Stimulated activated naive CD4-positive, alpha-beta T cell treated with Interleukin-2 at 50 U/mL for 16 hours (primary cell): ENCODE data around the gene ARHGAP15.

ENCODE experiments used
- DNase-seq: peaks from one replicate; lab custom pipeline; 2025; lab: John Stamatoyannopoulos, UW

ARHGAP15 gene

GRCh38 chr2:143344780-143345179 lies 215.6 kb downstream of the ARHGAP15 start:
- DNase-seq = no peak

DNA sequence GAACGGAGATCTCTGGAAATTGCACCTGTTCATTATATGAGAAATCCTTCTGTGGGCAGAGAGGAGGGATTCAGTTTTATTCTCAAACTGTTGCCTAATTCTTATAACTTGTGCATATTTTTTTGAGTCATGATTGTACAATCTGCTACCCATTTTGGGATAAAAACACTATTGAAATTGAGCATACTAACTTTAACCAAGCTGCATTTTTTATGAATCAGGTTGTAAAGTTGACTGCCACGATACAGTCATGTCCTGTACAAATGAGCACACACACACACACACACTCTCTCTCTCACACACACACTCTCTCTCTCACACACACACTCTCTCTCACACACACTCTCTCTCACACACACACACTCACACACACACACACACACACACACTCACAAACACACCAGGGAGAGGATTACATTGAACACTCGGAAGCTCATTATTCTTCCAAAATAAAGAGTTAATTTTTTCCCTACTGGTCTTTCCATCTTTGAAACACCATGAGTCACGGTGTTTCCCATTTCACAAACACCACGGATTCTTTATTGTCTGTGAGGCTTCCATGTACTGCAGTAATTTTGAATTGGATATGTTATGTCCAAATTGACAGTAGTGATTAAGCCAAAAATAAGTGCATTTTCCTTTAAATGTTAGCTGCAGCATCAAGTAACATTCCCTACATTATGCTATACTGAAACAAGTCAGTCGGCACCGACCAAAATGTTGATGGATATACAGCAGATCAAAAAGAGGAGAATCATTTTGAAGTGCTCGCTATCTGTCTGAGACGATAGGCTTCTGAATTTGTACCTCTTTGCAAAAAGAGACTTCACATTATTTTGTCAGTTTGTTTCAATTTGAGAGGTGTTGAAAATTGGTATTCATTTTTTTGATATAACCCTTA lies 216.9 kb downstream of the ARHGAP15 start:
- no peak for DNase-seq

DNA sequence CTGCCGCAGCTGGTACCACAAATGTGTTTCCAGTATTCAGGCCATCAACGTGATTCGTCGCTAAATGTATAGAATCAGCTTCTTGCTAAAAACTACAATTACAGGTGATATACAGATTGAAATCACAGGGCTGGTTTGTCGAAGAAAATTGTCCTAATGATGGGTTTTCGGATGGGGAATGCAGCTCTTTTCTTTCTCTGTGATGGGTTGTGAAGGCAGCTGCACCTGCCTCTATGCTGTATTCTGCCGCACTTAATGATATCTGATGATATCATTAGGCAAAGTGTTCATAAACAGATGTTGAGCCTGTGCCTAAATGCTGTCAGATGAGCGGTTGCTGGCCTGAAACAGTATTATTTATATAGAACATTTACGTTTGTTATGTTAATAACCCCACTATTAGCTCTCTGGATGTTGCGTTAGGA lies 218.1 kb downstream of the ARHGAP15 start:
- no peak for DNase-seq

DNA sequence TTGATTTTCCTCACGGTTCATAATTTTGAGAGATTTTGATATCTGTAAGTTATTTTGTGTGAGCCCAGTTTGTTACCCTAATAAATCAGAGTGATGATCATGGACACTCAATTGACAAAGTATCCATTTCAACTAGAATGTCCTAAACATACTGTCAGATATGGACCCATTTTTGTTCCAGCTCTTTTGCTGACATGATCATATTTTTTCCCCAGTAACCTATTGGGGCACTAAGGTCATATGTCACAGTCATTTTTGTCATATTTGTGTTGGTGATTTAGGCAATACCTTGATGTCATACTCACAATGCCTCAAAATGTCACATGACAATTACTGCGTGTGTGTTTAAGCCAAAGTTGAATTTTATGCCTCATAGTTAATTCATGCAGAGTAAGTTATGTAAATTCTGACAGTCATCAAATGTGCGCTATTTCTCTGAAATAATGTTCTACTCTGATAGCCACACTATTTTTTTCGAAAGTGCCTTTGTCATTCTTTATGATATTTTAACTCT lies 218.7 kb downstream of the ARHGAP15 start:
- DNase-seq = no peak

- no peak for DNase-seq
These were observed 225.0 kb downstream of the ARHGAP15 start for GRCh38 chr2:143354050-143354750.

DNA sequence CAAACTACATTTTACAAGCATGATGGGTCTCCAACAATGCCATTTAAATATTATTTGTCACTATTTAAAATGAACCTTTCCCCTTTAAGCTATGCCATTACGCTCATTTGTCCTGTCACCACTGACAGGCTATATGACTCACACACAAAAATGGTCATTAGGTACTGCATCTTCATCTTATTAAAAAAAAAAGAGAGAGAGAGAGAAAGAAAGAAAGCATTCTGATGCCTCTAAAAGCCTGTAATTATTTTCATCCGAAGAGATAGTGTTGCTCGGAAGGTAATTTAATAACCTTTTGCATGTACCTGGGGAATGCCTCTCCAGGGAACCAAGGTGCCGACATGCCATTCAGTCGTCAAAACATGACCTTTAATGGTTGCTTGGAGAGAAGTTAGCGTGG lies 226.7 kb downstream of the ARHGAP15 start:
- DNase-seq = no peak

- DNase-seq = no peak
These were observed 227.1 kb downstream of the ARHGAP15 start for GRCh38 chr2:143356336-143356735.

DNA sequence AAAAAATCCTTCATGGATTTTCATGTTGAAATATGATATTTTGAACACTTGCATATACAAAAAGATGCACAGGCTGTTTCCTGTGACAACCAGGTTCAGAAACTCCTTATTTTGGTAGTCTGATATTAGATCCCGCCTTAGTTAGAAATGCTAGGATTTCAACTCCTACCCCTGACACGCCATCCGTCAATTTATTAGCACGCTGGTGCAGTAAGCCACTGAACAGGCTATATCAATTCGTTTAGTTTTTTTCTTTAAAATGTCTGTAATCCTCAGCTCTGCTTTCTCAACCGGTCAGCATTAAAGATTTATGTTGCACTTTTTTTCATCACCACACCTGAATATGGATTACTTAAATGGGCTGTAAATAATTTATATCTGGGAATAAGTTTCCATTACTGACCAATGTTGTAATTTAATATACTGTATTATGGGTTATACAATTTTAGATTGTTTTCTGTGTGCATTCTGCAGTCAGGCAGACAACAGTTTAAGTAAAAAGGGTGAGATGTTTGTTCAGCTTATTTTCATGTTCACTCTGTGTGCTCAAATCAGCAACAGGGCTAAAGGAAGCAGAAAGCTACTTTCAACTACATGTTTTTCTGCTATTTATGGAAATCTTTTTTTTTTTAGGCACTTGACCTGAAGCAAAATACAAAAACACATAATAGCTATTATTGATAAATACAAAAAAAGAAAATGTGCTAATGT lies 227.7 kb downstream of the ARHGAP15 start:
- DNase-seq = no peak

DNA sequence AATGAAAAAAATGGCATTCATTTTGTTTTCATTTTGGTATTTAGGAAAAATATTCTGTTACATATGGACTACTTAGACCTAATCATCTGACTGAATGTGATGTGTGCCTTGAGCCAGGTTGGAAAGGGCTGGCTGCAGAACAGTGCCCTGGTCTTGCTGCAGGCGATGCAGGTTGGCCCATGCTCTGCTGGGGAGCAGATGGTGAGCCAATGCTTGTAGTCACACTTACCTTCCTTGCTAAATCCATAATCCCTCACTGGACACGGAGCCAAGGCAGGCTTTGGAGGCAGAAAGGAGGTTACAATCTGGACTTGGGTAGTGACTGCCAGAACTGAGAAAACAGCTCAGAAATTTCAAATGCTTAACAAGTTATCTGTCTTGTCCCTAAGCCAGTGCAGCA lies 228.7 kb downstream of the ARHGAP15 start:
- no peak for DNase-seq

DNA sequence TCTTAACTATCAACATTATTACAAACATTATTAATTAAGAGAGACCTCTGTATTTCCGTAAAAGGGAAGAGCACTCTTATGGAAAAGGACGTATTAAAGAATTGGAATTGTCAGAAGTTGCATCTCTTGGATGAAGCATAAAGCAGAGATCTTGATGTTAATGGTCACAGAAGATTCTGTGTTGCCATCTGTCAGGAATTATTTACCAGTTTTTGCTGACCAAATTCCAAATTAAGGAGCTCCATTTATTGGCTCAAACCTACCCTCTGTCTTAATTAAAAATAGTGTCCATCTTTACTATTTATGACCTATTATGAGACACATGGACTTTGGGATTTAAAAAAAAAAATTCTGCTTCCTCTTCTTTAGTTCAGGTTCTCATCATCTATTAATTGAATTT lies 232.1 kb downstream of the ARHGAP15 start:
- no peak for DNase-seq

DNA sequence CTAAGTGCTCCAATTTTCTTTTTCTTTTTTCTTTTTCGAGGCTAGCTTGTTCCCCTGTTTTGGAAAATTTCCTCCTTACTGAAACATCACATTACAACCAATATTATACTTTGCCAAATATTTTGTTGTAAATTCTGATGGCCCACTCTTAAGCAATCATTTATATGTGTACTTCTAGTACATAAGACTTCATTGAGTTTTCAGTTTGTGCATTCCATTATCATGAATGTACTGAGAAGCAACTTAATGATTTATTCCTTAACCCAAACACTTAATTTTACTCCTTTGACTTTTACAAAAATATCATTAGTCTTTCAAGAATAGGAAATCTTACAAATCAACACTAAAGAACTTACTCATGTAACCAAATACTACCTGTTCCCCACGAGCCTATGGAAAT lies 242.4 kb downstream of the ARHGAP15 start:
- no peak for DNase-seq

DNA sequence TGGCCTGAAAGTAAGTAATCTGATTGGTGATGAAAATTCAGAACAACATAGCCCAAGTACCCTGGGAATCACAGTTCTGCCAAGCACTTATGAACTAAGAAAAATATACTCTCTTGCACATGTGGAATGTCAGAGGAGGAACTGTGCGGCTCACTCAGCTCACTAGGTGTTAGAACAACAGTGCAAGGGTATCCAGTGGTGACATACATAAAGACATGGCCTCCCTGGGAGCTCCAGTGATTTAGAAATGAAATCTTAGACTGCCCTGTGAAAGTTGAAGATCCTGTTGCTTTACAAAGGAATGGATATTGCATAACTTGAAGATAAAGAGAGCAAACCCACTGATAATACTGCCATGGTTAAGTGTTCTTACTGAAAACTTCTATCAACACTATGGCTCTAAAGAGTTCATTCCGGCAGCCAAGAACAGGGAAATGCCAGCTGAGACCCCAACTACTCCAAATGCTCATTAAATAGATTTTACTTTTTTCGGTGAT lies 246.2 kb downstream of the ARHGAP15 start:
- DNase-seq = no peak

DNA sequence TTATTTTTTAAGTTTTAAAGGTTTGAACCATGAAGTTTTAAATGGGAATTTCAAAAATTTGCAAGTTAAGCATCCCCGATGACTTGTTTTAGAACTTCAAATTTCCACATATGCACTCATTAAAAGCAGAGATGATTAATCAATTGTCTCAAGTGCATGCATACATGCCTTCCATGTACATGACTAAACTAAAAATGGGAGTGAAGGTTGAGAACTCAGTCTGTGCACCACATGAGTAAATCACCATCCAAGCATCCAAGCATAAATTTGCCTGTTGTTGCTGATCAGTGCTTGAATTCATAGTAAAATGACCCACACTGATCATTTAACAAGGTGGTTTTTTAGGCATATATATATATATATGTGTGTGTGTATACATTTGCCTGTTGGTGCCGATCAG lies 249.8 kb downstream of the ARHGAP15 start:
- no peak for DNase-seq

GRCh38 chr2:143379955-143380354 lies 250.7 kb downstream of the ARHGAP15 start:
- DNase-seq = no peak

DNA sequence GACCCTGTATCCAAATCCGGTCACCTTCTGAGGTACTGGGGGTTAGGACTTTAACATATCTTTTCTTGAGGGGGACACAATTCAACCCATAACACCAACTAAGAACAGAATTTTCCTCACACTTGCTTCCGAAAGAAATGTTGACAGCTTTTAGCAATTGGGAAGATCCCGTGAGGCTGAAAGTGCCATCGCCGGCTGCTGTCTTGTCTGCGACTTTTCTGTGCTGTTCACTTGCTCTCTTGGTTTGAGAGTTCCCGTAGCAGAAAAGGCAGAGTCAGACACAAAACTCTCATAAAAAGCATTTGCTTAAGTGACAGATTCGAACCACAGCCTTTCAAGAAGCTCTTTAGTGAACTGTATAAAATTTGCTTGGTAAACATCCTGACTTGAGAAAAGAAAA lies 253.4 kb downstream of the ARHGAP15 start:
- DNase-seq = no peak

GRCh38 chr2:143383016-143383415 lies 253.8 kb downstream of the ARHGAP15 start:
- DNase-seq = no peak

GRCh38 chr2:143384111-143384510 lies 254.9 kb downstream of the ARHGAP15 start:
- no peak for DNase-seq

DNA sequence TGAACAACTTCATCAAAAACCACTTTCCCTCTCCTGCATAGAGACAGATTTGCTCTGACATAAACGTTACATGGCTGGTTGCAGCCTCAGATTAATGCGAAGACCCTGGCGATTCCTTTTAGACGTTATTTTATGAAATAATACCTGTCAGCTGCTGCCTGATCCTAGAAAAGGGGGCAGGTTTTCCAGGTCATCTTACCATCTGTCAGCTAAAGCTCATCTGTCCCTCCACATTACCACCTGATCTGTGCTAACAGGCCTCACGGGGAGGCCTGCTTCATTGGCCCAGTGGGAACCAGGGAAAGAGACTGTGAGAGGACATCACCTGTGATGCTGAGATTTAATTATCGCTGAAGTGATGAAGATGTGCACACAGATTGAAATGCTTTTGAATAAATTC lies 261.0 kb downstream of the ARHGAP15 start:
- DNase-seq = no peak

DNA sequence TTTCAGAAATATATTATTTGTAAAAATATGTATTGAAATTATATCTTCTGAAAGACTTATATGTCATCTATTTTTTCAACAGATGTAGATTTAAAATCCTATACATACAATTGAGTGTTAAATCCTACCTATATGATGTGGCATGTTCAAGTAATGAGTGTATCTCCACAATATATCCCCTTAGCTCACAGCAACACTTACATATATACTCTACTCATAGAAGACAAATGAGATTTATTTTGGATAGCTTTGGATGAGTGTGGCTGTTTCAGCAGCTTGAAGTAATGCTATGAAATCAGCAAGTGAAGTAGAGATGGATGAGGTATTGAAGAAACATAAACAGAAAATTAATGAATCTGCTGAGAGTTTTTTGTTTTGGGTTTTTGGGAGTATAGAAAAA lies 263.1 kb downstream of the ARHGAP15 start:
- DNase-seq = no peak

GRCh38 chr2:143394062-143394461 lies 264.8 kb downstream of the ARHGAP15 start:
- DNase-seq = no peak

GRCh38 chr2:143397884-143398614 lies 268.8 kb downstream of the ARHGAP15 start:
- DNase-seq = no peak

DNA sequence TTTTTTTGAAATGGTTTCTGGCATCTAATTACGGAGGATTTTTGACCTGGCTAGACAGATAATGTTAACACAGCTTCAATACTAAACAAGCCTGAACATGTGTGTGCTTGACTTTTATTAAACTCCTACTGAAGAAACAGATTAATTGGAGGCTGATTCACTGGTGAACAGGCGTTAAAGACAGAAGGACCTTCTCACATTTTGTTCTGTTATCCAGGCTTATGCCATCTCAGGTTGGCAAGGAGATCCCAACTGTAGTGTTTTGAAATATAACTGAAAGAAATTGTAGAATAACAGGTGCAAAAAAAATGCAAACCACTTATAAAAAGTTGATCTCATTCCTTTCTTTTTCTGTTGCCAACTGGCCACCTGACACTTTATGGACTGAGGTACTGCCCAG lies 269.6 kb downstream of the ARHGAP15 start:
- DNase-seq = no peak
